Osteoblast (primary cell): ENCODE data around the gene PTPRN2. TPM values are rescaled to one million over a fixed set of nuclear protein-coding genes. Genes with fewer than 3 reads are reported as not detected.

Experiments
- DNase-seq: peaks from one replicate; pipeline ENCODE4 v3.0.0; 2011; ENCODE audit warnings: low spot score, mixed read lengths; ENCODE audit not compliant: insufficient read length; ENCODE audit errors: missing footprints
- H2AFZ ChIP-seq: 2 replicates; pipeline ENCODE4 v1.6.0; 2011; ENCODE audit warnings: mild to moderate bottlenecking, low read length
- H3K27ac ChIP-seq: 2 replicates; pipeline ENCODE4 v1.5.1; 2011; ENCODE audit warnings: mild to moderate bottlenecking, low read depth, low read length, moderate library complexity
- H3K27me3 ChIP-seq: 2 replicates; pipeline ENCODE4 v1.6.0; 2012; ENCODE audit warnings: mild to moderate bottlenecking, control low read depth, inconsistent platforms, low read length, moderate library complexity; ENCODE audit not compliant: insufficient read depth
- H3K36me3 ChIP-seq: 2 replicates; pipeline ENCODE4 v1.5.1; 2011; ENCODE audit warnings: mild to moderate bottlenecking, low read length, control low read depth, moderate library complexity; ENCODE audit not compliant: insufficient read depth
- H3K4me1 ChIP-seq: 2 replicates; pipeline ENCODE4 v1.5.1; 2011; ENCODE audit warnings: mild to moderate bottlenecking, low read length, control low read depth, moderate library complexity; ENCODE audit not compliant: insufficient read depth
- H3K4me2 ChIP-seq: 2 replicates; pipeline ENCODE4 v1.6.0; 2011; ENCODE audit warnings: mild to moderate bottlenecking, low read length; ENCODE audit not compliant: insufficient read depth
- H3K4me3 ChIP-seq: fragments of 200-600 bp; sonication (generic); 3 replicates; pipeline ENCODE4 v1.5.1; 2012; ENCODE audit warnings: mild to moderate bottlenecking, low read length, inconsistent platforms; ENCODE audit not compliant: insufficient read depth
- H3K79me2 ChIP-seq: 2 replicates; pipeline ENCODE4 v1.6.0; 2012; ENCODE audit warnings: mild to moderate bottlenecking, low read length, control low read depth, inconsistent platforms; ENCODE audit not compliant: insufficient read depth
- H3K9me3 ChIP-seq: 2 replicates; pipeline ENCODE4 v1.5.1; 2011; ENCODE audit warnings: low read depth, low read length, control low read depth
- H4K20me1 ChIP-seq: 2 replicates; pipeline ENCODE4 v1.6.0; 2012; ENCODE audit warnings: mild to moderate bottlenecking, low read length, control low read depth; ENCODE audit not compliant: insufficient read depth
- CTCF ChIP-seq: IDR thresholded peaks from 2 replicates; pipeline ENCODE4 v1.5.1; 2011; ENCODE audit warnings: mild to moderate bottlenecking, low read depth, low read length, moderate library complexity; ENCODE audit errors: extremely low read depth
- total RNA-seq: library from RNA; depleted of rRNA; stranded (reverse); fragments of >200 nt; gene quantifications from 2 replicates; pipeline ENCODE4 v1.2.3, GENCODE V29; 2012

The PTPRN2 gene
- total RNA-seq, 1 donor, result 0.36 TPM

GRCh38 chr7:158252837-158253669 is 334.6 kb downstream of the PTPRN2 start:
- no peak for TF ChIP-seq CTCF
- Histone ChIP-seq H3K9me3 (peaks cover 4% of the 10 kb centered on the region), H3K4me2 (no peak overlapping the region)

GRCh38 chr7:158252081-158252836 is 335.4 kb downstream of the PTPRN2 start:
- Histone ChIP-seq H3K79me2 (no peaks in the 10 kb centered on the region), H3K27ac (no peak overlapping the region), H2AFZ (no peak overlapping the region), H3K36me3 (no peaks in the 10 kb centered on the region), H3K9me3 (peaks cover 4% of the 10 kb centered on the region), H3K4me3 (no peak overlapping the region), H3K27me3 (no peaks in the 10 kb centered on the region), H3K4me2 (no peak overlapping the region), H3K4me1 (no peaks in the 10 kb centered on the region), H4K20me1 (no peaks in the 10 kb centered on the region)
- DNase-seq, result peak; percentile 26
- TF ChIP-seq CTCF, result no peak

More at GRCh38 chr7:158252837-158253669, 334.6 kb downstream of the PTPRN2 start:
- Histone ChIP-seq H3K4me3 (no peak overlapping the region), H3K79me2 (no peaks in the 10 kb centered on the region), H3K4me1 (no peaks in the 10 kb centered on the region), H3K36me3 (no peaks in the 10 kb centered on the region), H3K27me3 (no peaks in the 10 kb centered on the region), H4K20me1 (no peaks in the 10 kb centered on the region), H2AFZ (no peak overlapping the region), H3K27ac (no peak overlapping the region)
- peak; percentile 34 for DNase-seq

- peaks cover 4% of the 10 kb centered on the region for H3K9me3 ChIP-seq
- H3K79me2 ChIP-seq, result no peaks in the 10 kb centered on the region
- no peak overlapping the region for H2AFZ ChIP-seq
- H3K4me1 ChIP-seq, result no peaks in the 10 kb centered on the region
- H3K27ac ChIP-seq, result no peak overlapping the region
- H3K27me3 ChIP-seq, result no peaks in the 10 kb centered on the region
- no peaks in the 10 kb centered on the region for H3K36me3 ChIP-seq
- no peak for TF ChIP-seq CTCF
- H4K20me1 ChIP-seq, result no peaks in the 10 kb centered on the region
- H3K4me2 ChIP-seq, result no peak overlapping the region
- DNase-seq, result peak; percentile 36
- no peak overlapping the region for H3K4me3 ChIP-seq
These were observed 336.3 kb downstream of the PTPRN2 start for GRCh38 chr7:158251061-158251965.
